HG03095 (cell line): Measurements from ENCODE around the gene NTN4.
"Not testable (repeated sequence)": the region's sequence is repeated elsewhere in the genome, so short reads cannot be mapped to it uniquely, and the experiment has no call there.

ENCODE experiments used
- ATAC-seq: cut with Tn5 transposase; IDR thresholded peaks from one replicate; pipeline ENCODE4 v1.9.1; 2021; ENCODE audit warnings: moderate library complexity; ENCODE audit not compliant: unreplicated experiment

The NTN4 gene

GRCh38 chr12:95715177-95715576 lies 75.4 kb downstream of the NTN4 start:
- ATAC-seq: no peak

GRCh38 chr12:95712269-95712668 lies 78.3 kb downstream of the NTN4 start:
- ATAC-seq: no peak

- no peak for ATAC-seq
These were observed 80.2 kb downstream of the NTN4 start for GRCh38 chr12:95710386-95710785.

- ATAC-seq: no peak
These were observed 81.4 kb downstream of the NTN4 start for GRCh38 chr12:95709152-95709551.

GRCh38 chr12:95705143-95705542 lies 85.4 kb downstream of the NTN4 start:
- ATAC-seq: no peak

GRCh38 chr12:95703986-95704385 lies 86.6 kb downstream of the NTN4 start:
- ATAC-seq: no peak

- no peak for ATAC-seq
These were observed 88.7 kb downstream of the NTN4 start for GRCh38 chr12:95701722-95702418.

GRCh38 chr12:95701275-95701674 lies 89.3 kb downstream of the NTN4 start:
- no peak for ATAC-seq

- ATAC-seq: peak; percentile 99
These were observed 90.2 kb downstream of the NTN4 start for GRCh38 chr12:95700316-95700785.

- ATAC-seq: no peak
These were observed 91.0 kb downstream of the NTN4 start for GRCh38 chr12:95699579-95699978.

- no peak for ATAC-seq
These were observed 96.4 kb downstream of the NTN4 start for GRCh38 chr12:95694136-95694535.

- ATAC-seq: no peak
These were observed 96.9 kb downstream of the NTN4 start for GRCh38 chr12:95693689-95694088.

- ATAC-seq: no peak
These were observed 99.5 kb downstream of the NTN4 start for GRCh38 chr12:95690861-95691635.

- no peak for ATAC-seq
These were observed 102.6 kb downstream of the NTN4 start for GRCh38 chr12:95687937-95688336.

- ATAC-seq: no peak
These were observed 107.1 kb downstream of the NTN4 start for GRCh38 chr12:95683418-95683817.

GRCh38 chr12:95681210-95681765 lies 109.3 kb downstream of the NTN4 start:
- ATAC-seq: no peak

- ATAC-seq: no peak
These were observed 111.9 kb downstream of the NTN4 start for GRCh38 chr12:95678684-95679083.

- ATAC-seq: not testable (repeated sequence)
These were observed 112.8 kb downstream of the NTN4 start for GRCh38 chr12:95677782-95678181.

GRCh38 chr12:95674631-95675030 lies 115.9 kb downstream of the NTN4 start:
- ATAC-seq: no peak

- no peak for ATAC-seq
These were observed 116.4 kb downstream of the NTN4 start for GRCh38 chr12:95674163-95674562.

GRCh38 chr12:95673576-95673975 lies 117.0 kb downstream of the NTN4 start:
- no peak for ATAC-seq

- ATAC-seq: no peak
These were observed 118.4 kb downstream of the NTN4 start for GRCh38 chr12:95672166-95672565.
